ENCODE measurements around the gene GEMIN5.
"Not testable (repeated sequence)": the region's sequence is repeated elsewhere in the genome, so short reads cannot be mapped to it uniquely, and the experiment has no call there.

The GEMIN5 gene

GRCh38 chr5:154940772-154941620, 3.0 kb upstream of the GEMIN5 start, which contains the start of gene MRPL22:
Gene MRPL22, plus strand, starts transcription at chr5:154941073. Its CDS starts 38 bp downstream, at chr5:154941111.
- DNase-seq (ENCODE audit: low read depth): peak; percentile 92

GRCh38 chr5:154940375-154940771, 2.4 kb upstream of the GEMIN5 start:
- no peak for DNase-seq (ENCODE audit: low read depth)

GRCh38 chr5:154939387-154939786, 1.4 kb upstream of the GEMIN5 start:
- DNase-seq (ENCODE audit: low read depth): not testable (repeated sequence)

- DNase-seq (ENCODE audit: low read depth): no peak
These were observed 759 bp downstream of the GEMIN5 start for GRCh38 chr5:154937186-154937717.

- DNase-seq (ENCODE audit: low read depth): no peak
These were observed 3.1 kb downstream of the GEMIN5 start for GRCh38 chr5:154934881-154935280.

GRCh38 chr5:154933537-154933936, 4.5 kb downstream of the GEMIN5 start:
- DNase-seq (ENCODE audit: low read depth): no peak

- DNase-seq (ENCODE audit: low read depth): no peak
These were observed 14.3 kb downstream of the GEMIN5 start for GRCh38 chr5:154923441-154924430.

- DNase-seq (ENCODE audit: low read depth): no peak
These were observed 20.3 kb downstream of the GEMIN5 start for GRCh38 chr5:154917757-154918156.

- DNase-seq (ENCODE audit: low read depth): no peak
These were observed 21.1 kb downstream of the GEMIN5 start for GRCh38 chr5:154916874-154917273.

GRCh38 chr5:154905601-154906000, 32.4 kb downstream of the GEMIN5 start:
- DNase-seq (ENCODE audit: low read depth): not testable (repeated sequence)

GRCh38 chr5:154901913-154902312, 36.1 kb downstream of the GEMIN5 start:
- DNase-seq (ENCODE audit: low read depth): no peak

GRCh38 chr5:154901276-154901675, 36.7 kb downstream of the GEMIN5 start:
- DNase-seq (ENCODE audit: low read depth): no peak

GRCh38 chr5:154900066-154900465, 37.9 kb downstream of the GEMIN5 start:
- DNase-seq (ENCODE audit: low read depth): no peak

GRCh38 chr5:154899151-154899816, 38.7 kb downstream of the GEMIN5 start:
- no peak for DNase-seq (ENCODE audit: low read depth)

GRCh38 chr5:154898210-154898609, 39.8 kb downstream of the GEMIN5 start:
- no peak for DNase-seq (ENCODE audit: low read depth)

GRCh38 chr5:154896562-154897165, 41.3 kb downstream of the GEMIN5 start:
- no peak for DNase-seq (ENCODE audit: low read depth)

- DNase-seq (ENCODE audit: low read depth): no peak
These were observed 42.1 kb downstream of the GEMIN5 start for GRCh38 chr5:154895606-154896561.

- DNase-seq (ENCODE audit: low read depth): no peak
These were observed 44.6 kb downstream of the GEMIN5 start for GRCh38 chr5:154893381-154893780.

GRCh38 chr5:154892369-154892771, 45.6 kb downstream of the GEMIN5 start:
- DNase-seq (ENCODE audit: low read depth): no peak

GRCh38 chr5:154885439-154885838, 52.6 kb downstream of the GEMIN5 start:
- no peak for DNase-seq (ENCODE audit: low read depth)
